NCI-H1105 (cell line): ENCODE results near the gene SNRPD3.
"Not testable (repeated sequence)": the region's sequence is repeated elsewhere in the genome, so short reads cannot be mapped to it uniquely, and the experiment has no call there.

Experiments
- DNase-seq: peaks from one replicate; lab custom pipeline; 2025; lab: John Stamatoyannopoulos, UW

Gene SNRPD3

DNA sequence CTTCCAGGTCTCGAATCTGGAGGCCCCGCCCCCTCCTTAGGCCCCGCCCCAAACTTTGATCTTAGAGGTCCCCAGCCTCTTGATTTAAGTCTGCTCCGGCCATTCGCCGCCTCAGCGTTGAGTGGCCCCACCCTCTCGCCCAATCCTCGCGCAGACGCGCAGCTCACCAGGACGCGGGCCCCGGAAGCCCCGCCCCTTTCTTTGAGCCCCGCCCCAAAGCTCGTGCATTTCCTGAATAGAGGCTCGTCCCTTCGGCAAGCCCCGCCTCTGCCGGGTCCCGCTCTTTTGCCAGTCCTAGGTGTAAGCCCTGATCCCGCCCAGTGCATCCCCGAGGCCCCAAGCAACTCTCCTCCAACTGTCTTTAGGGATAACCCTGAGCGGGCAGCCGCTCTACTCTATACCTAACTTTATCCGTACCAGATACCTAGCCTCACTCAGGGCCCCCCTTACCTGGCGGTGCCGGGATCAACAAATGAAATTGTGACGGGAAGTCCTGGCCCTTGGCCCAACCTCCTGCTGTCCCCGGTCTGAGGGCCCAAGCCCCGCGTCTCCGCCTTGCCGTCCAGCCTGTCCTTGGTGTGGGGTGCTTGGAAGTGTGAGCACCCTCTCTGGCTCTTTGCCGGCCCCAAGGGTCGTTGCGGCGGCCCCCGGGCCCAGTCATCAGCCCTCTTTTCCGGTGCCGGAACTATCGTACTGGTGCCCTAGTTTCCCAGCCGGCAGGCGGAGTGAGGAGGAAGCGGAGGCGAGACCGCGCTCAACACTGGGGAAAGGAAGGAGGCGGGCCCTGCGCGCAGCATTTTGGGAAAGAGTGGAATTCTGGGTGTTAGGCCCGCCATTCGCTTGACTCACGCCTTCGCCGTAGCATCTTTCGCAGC, at the start of gene SNRPD3:
Gene SNRPD3, plus strand, starts transcription at position 835 of the 875 bp plus-strand sequence. CDS start 1,676 bp downstream, outside the sequence.
- peak; percentile 97 for DNase-seq

DNA sequence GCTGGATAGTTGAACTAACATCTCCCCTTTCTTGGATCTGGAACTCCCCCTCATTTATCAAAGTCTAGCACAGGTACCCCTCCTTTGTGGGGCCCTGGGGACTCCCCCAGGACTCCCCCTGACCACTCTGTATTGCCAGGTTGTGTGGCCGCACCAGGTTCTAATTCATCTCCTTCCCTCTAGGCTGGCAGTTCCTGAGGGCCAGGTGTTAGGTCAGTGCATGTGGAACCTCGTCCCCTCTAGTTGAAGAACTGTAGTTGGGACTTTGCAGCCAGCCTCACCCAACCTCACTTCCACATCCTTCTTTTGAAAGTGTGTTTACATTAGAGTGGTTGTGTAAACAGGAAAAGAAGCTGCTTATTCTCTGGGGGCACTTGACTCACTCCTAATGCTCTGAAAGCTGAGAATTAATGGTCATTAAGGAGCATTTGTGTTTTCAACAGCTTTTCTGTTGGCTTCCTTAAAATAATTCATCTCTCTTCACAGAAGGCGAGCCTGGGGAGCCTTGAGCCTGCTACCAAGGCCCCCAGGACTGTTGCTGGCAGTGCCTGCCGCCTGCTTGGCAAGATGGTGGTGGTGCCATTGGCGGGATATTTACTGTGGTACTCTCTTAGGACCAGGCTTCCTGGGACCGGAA, 48.9 kb upstream of the SNRPD3 start:
- peak; percentile 78 for DNase-seq

DNA sequence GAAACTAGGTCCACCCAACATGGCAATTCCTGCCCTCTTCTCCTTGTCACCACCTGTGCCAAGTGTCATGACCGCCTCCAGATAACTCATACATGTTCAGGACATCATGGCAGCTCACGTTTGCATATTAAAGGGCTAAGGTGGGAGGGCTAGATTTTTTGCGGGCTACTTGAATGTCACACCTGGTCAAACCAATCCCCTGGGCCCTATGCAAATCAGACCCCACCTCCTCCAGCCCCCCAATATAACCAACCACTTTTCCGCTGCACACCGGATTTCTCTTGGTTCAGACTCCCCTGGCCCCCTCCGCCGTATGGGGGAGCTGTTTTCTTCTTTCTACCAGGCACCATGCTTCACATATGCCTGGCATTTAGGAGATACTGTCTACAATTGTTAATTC, 48.1 kb upstream of the SNRPD3 start:
- DNase-seq, result no peak

DNA sequence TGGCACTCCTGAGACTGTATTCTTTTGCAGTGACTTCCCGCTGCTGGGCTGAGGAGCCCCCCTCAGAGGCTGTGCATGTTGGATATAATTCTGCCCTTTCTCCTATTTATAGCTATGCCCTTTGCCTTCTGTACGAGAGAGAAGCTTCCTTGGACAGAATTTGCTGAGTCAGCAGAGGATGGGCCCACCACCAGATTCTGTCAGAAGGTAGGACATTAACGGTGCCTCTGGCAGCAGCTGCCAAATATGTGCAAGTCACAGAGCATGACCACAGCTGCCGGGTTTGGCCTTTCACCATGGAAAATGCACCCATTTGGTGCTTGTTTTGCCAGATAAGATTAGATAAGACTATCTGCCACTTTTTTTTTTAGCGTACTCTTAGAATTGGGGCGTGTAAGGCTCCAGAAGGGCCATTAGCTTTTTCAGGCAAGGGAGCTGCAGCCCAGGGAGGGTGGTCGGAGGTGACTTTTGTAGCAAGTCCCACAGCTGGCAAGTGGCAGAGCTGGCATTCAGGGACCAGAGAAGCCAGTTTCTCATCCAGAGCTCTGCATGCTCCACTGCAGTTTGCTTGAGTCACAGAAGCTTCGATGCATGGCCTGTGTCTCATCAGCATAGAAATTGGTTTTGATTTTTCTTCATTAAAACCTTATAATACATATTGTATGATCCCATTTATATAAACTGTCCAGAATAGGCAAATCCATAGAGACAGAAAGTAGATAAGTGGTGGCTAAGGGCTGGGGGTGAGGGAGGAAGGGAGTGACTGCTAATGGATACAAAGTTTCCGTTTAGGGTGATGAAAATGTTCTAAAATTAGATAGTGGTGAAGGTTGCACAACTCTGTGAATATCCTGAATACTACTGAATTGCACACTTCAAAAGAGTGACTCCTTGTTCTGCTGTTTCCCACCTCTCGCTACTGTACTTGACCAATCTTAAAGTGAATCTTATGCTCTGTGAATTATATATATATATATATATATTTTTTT, 44.9 kb upstream of the SNRPD3 start:
- no peak for DNase-seq

DNA sequence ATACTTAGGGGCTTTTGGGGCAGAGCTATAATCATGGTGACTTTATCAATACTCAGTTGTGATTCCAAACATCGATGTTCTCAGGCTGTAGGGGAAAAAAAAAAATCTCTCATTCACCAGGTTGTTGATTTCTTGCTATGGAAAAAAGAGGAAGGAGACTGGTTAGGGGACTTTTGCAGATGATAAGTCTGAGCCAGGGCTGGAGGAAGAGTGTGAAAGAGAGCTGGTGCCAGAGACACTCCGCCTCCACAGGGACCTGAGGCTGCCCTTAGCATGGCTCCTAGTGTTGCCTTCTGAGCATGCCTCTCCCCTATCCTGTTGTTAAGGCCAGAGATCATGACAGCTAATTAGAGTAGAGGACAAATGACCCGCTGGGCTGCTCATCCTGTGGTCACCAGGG, 43.8 kb upstream of the SNRPD3 start:
- no peak for DNase-seq

DNA sequence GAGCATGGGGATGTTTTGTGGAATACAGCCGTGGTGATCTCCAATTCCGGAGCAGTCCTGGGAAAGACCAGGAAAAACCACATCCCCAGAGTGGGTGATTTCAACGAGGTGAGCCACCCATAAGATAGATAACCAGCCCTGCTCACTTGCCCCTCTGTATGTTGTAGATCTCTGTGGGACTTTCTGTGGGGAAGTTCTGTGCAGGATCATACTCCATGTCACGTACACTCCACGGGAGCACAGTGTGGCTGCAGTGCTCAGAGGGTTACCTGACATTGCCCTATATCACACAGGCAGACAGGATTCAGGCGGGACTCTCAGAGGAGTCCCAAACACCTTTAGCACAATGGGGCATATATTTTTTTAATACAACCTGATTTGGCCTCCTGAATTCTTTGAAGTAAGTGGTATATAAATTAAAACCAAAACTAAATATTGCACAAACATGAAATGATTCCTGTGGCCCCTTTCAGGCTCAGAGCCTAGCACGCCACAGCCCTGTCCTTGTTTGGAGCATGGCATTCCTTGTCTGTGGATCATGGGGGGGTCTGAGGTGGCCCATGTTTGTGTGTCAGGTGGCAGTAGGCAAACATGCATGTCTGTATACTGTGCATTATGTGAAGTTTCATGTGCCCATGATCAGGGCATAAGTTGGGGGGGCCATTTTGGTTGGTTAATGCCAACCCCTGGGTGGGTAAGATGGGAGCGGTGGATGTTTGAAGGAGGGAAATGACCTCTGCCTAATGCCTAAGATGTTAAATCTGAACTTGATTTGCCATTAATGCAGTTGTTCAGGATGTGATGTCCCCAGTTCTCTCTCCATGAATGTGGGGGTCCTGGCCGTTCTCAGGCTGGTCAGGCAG, 42.2 kb upstream of the SNRPD3 start:
- no peak for DNase-seq

DNA sequence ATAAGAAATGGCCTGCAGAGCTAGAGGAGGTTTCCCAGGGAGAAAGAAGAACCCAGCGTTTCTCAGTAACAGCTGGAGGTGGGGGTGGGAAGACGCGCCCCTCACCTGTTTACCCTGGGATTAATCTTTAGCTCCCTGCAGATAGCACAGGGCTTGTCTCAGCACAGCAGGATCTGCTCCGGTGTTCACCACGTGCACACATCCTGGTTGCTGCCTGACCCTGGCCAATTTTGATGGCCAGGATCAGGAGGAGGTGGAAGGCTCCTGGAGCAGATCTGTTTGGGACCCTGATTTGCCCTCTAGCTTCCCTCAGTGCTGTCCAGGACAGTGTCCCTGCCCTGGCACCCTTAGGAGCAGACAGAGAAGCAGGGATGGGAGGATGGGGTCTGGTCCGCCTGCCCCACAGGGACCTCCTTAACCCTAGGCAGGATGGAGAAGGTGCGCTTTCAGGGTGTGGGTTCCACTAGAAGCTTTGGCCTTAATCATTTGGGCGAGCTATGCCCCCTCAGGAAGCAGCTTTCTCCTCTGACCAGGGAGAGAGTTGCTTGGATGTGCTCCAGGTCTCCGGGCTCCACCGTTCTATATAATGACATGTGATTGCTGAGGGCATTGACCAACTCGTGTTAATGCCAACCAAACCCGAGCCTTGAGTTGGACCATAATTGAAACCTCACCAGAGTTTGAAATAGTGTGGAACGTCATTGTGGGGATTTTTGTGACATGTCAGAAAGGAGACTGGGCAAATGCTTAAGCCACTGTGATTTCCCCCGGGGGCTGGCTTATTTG, 41.4 kb upstream of the SNRPD3 start:
- DNase-seq, result no peak

DNA sequence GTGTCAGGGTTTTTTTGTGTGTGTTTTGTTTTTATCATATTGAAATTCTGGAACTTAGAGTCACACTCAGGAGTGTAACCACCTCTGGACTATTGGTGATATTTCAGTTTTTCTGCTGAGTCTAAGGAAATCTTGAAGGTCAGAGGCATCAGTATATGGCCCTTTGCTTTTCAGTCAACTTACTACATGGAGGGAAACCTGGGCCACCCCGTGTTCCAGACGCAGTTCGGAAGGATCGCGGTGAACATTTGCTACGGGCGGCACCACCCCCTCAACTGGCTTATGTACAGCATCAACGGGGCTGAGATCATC, 40.8 kb upstream of the SNRPD3 start:
- DNase-seq, result no peak

DNA sequence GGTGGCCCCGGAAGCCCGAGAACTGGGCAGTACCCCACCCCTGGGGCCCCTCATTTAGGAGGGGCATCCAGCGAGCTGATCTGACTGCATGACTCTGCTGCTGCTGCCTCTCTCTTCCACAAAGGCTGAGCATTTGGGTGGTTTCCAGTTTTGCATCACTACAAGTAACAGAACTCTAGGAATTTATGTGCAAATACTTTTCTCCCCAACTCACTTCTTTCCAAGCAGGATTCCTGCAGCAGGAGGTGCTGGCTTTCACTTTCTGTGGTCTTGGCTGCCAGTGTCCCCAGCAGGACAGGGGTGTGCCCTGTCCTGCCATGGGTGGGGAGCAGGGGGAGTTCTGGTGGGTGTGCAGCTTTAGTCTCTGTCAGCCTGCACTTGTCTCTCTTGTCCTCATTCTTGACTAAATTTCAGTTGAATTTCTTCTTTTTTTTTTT, 39.5 kb upstream of the SNRPD3 start:
- no peak for DNase-seq

DNA sequence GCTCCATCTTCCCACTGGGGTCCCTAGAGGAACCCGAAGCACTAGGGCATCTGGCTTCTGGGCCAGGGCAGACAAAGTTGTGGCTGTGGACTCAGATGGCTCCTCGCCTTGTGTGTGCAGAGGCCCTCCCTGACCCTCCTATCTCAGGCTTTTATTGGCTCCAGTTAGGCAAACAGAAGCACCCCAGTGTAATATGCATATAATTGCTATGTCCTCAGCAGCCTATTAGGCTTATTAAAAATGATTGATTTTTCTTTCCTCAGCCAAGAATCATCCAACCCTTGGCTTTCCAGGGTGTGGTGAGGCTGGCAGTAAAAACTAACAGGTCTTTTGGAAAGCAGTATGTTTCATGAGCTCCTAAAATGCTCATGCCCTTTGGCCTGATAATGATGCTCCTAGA, 38.4 kb upstream of the SNRPD3 start:
- DNase-seq, result no peak

DNA sequence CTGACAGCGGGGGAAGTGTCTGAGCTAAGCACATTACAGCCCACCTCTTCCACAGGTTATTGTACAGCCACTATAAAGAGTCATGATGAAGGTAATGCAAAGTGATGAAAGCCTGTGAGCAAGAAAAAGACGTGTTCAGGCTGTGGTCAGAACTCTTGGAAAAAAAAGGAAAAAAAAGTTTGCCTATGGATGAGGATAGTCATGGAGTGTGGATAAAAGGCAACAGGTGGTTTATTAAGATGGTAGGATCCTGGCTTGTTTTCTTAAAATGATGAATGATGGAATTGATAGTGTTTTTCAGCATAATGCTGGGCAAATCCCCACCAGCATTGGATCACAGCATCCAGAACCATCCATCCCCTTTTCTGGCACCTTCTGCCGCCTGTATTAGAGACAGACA, 37.6 kb upstream of the SNRPD3 start:
- DNase-seq, result no peak

DNA sequence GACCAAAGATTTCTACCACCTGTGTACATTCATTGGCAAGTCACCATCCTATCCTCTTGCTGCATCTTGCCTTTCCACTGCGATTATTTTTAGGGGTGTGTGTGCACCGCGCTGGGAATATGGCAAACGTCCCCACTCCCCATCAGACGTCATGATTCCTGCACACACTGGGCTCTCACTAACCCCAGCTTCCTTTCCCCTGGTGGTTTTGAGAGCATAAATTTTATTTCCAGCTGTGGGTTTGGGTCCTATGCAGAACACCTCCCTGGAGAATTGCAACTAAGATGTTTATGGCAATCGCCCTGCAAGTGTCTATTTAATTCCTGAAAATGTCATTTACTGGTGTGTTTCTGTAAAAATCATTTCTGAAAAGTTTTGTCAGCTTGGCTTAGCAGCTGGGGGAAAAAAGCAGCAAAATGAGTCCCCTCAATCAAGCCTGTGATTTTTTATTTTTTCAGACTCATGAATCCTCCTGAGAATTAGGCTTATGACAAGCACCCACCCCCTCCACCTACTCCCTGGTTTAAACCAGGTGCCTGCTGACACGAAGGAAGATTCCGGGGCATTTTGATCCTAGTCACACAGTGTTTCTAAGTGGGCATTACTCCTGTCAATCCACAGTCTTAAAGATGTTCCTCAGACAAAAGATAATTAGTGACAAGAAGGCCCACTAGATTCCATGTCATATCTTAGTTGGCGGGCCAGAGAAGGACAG, 36.9 kb upstream of the SNRPD3 start:
- no peak for DNase-seq

DNA sequence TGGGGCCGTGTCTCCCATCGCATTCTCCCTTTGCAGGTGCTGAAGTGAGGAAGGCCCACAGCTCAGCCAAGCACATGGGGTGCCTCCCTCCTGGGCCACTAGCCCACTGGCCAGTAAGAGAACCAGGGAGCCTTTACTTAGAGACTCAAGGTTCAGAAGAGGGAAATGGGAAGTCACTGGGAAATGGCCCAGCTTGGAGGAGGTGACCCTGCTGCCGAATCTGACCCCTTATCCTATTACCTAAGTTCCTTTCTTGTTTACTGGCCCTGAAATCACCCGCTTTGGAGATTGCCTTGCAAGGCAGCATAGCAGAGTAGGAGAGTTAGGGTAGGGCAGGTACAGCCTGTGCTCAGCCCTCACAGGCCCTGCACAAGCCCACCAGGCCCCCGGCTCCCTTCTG, 36.3 kb upstream of the SNRPD3 start:
- no peak for DNase-seq

DNA sequence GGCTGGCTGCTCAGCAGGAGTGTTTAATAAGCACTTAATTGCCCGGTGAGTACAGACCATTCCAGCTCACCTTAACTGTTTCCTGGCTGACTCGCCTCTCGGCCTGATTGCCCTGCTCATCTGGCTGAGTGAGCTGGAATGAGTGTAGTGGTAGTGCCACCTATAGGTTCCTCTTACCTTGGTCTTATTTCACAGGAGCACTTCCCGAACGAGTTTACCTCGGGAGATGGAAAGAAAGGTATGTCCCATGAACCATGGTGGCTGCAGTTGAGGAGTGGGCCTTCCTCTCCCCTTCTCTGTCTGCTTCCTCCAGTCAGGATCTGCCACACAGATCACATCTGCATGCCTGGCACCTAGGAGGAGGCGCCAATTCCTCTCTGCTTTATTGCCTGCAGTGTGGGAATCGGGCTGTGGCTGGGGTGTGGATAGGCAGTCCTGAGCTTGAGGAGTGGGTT, 34.0 kb upstream of the SNRPD3 start:
- peak; percentile 90 for DNase-seq

DNA sequence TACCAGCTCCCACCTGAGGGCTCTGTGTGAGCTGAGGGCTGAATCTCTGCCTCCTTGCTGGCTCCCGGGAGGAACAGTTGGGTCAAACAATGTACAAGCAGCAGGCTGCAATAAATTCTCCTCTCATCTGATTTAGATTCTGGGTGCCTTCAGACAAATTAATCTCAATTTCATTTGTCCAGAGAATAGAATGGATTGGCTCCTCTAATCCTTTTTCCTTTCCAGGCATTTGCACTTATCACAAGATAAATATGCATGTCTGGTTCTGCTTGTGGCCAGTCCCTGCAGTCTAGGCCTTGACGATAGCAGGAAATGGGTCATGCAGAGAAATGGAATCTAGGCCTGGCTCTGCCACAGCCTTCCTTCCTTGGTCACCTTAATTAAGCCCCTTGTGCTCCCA, 31.9 kb upstream of the SNRPD3 start:
- no peak for DNase-seq

DNA sequence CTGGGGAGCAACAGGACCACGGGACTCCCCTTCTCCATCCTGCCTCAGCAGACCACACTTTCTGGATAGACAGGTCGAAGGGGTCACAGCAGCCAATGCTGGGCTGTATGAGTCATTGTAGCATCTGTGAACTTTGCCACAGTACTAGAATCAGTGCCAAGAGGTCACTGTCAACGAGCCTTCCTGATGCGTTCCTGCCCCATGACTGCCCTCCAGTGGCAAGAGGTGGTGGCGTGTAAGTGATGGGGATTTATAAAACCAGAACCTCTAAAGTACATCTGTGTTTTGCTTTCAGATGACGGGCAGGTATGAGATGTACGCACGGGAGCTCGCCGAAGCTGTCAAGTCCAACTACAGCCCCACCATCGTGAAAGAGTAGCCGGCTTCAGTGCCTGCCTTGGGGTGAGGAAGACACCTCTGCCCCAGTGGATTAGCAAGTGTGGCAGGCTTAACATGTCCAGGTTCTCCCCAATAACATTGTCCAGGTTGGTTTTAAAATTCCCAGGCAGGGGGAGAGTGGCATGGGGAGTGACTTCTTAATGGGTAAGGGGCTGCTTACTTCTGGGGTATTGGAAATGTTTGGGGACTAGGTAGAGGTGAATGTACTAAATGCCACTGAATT, 30.3 kb upstream of the SNRPD3 start:
- DNase-seq, result peak; percentile 25

DNA sequence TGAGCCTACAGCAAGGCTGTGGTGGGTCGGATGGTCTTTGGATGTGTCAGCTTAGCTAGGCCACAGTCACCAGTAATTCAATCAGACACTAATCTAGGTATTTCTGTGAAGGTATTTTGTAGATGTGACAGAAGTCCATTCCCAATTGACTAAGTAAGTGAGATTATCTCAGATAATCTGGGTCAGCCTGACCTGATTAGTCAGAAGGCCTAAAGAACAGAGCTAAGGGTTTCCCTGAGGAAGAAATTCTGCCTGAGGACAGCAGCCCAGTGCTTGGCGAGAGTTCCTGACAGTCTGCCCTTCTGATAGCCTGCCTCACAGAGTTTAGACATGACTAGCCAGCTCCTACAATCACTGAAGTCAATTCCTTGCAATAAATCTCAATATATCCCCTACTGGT, 29.6 kb upstream of the SNRPD3 start:
- DNase-seq, result no peak

DNA sequence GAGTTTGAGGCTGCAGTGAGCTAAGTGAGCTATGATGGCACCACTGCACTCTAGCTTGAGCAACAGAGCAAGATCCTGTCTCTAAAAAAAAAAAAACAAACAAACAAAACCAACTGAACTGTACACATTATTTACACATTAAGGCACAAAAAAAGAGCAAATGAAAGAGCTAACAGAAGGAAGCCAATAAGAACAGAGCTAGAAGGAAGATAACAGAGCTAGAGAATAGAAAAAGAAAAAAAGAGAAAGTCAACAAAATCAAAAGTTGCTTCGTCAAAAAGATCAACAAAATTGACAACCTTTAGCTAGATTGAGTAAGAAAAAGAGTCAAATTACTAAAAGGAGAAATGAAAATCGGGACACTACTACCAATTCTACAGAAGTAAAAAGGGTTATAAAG, 25.9 kb upstream of the SNRPD3 start:
- DNase-seq, result no peak

DNA sequence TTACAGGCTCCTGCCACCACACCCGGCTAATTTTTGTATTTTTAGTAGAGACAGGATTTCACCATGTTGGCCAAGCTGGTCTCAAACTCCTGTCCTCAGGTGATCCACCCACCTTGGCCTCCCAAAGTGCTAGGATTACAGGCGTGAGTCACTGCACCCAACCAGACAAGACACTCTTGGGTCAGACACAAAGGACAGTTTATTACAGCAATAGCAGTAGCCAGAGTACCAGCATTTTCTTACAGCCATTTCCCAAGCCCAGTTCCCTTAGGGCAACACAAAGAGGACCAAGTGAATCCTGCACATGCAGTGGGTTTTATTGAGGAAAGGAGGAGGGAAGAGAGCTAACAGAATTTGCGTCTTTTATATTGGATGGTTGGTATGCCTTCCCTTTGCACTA, 24.8 kb upstream of the SNRPD3 start:
- DNase-seq, result not testable (repeated sequence)
